Fibroblast of the aortic adventitia (primary cell): ENCODE data around the gene MEF2B. TPM values are rescaled to one million over a fixed set of nuclear protein-coding genes. Genes with fewer than 3 reads are reported as not detected.

Experiments
- DNase-seq: peaks from one replicate; pipeline ENCODE4 v3.0.0-alpha.2; 2010; ENCODE audit warnings: low read depth
- H3K4me3 ChIP-seq: 2 replicates; pipeline ENCODE4 v1.5.1; 2011; ENCODE audit warnings: low read depth, mild to moderate bottlenecking, control low read depth, low read length, moderate library complexity
- total RNA-seq: library from RNA; depleted of rRNA; stranded (reverse); fragments of >200 nt; gene quantifications from 2 replicates; pipeline ENCODE4 v1.2.3, GENCODE V29; 2012; ENCODE audit warnings: low replicate concordance
- TF ChIP-seq, protein P1 (sequence below): IDR thresholded peaks from 2 replicates; pipeline ENCODE4 v1.5.1; 2011; ENCODE audit warnings: mild to moderate bottlenecking, low read length, control low read depth, inconsistent platforms; ENCODE audit not compliant: insufficient read depth

Gene MEF2B
- total RNA-seq, 1 donor: 0.27 TPM

DNA sequence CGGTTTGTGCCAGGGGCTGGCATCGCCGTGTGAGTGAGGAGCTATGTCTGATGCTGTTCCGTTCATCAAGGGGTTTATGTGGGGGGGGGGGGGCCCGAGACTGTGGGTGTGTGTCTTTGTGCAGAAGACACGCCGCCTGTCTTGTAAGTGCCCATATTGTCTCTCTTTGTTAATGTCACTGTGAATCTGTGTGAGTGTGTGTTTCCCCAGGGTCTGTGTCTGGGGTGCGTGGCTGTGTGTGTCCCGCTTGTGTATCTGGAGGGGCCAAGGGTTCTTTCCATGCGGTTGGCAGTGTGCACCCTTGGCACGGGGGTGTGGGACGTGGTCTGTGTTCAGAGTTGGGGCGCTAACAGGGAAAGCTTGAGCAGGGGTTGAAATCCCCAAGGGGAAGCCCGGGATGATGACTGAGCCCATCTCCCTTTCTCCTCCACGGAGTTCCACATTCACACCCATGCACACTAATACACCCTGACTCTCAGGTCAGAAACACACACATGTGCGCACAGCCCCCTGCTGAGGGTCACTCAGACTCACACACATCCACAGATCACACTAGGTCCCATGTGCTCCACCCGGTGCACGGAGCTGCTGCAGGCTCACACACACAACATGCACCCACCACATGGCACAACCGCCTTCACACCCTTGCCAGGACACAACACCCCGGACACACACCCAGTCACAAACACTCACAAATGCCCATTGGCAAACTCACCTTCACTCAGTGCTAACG is 43.5 kb upstream of the MEF2B start:
- no peak for DNase-seq
- TF ChIP-seq, protein P1, sequence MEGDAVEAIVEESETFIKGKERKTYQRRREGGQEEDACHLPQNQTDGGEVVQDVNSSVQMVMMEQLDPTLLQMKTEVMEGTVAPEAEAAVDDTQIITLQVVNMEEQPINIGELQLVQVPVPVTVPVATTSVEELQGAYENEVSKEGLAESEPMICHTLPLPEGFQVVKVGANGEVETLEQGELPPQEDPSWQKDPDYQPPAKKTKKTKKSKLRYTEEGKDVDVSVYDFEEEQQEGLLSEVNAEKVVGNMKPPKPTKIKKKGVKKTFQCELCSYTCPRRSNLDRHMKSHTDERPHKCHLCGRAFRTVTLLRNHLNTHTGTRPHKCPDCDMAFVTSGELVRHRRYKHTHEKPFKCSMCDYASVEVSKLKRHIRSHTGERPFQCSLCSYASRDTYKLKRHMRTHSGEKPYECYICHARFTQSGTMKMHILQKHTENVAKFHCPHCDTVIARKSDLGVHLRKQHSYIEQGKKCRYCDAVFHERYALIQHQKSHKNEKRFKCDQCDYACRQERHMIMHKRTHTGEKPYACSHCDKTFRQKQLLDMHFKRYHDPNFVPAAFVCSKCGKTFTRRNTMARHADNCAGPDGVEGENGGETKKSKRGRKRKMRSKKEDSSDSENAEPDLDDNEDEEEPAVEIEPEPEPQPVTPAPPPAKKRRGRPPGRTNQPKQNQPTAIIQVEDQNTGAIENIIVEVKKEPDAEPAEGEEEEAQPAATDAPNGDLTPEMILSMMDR: no peak
- H3K4me3 ChIP-seq: no peak overlapping the region

DNA sequence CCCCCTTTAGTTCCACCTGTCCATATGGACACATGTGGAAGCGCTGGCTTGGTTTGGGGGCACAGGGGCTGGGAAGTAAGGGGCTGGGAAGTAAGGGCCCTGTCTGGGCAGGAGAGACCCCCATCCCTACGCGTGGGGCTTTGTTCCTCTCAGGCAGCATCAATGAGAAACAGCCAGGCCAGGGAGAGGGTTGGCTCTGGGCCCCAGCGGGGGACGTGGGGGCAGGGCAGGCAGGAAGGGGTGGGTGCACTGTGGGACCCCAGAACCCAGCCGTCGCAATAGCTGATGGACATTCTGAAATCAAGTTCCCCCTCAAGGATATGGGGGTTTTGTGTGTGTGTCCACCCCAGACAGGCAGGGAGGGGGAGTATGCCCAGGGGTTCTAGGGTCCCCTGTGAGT is 42.9 kb upstream of the MEF2B start:
- no peak for DNase-seq
- no peak overlapping the region for H3K4me3 ChIP-seq
- TF ChIP-seq, protein P1: no peak

GRCh38 chr19:19211499-19212420 is 41.7 kb upstream of the MEF2B start, which contains the start of gene NCAN:
TSS of gene NCAN (plus strand) at chr19:19211958. CDS start at chr19:19216954, 4,996 bp downstream.
- TF ChIP-seq, protein P1: no peak
- no peak for DNase-seq
- no peak within 1 kb of the TSS for H3K4me3 ChIP-seq

- DNase-seq: no peak
- TF ChIP-seq, protein P1: no peak
- H3K4me3 ChIP-seq: no peak overlapping the region
Observed at GRCh38 chr19:19209372-19209771, 39.3 kb upstream of the MEF2B start.

DNA sequence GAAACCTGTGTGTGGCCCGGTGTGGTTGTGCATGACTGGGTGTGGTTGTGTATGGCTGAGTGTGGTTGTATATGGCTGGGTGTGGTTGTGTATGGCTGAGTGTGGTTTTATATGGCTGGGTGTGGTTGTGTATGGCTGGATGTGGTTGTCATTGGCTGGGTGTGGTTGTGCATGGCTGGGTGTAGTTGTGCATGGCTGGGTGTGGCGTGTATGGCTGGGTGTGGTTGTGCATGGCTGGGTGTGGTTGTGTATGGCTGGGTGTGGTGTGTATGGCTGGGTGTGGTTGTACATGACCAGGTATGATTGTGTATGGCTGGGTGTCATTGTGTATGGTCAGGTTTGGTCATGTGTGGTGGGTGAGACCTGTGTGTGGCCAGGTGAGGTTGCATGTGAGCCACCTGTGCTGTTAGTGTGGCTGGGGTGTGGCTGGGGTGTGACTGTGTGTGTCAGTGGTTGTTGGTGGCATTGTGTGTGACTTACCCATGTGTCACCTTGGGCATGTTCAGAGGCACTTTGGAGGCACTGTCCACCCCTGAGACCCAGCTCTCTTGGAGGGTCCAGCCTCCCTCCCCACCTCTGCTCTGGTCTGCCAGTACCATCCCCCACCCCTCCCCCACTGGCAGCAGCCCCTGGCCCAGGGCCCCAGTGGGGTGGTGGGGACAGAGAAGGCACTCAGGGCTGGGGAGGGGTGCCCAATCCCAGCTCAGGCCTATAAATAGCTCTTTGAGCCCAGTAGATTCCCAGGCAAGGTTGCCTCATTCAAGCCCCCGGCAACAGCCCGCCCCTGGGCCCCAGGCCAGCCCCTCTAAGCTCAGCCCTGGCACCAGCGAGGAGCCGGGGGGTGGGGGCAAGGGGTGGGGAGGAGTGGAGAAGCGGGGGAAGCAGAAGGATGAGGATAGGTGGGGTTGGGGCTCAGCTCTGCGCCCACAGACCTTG is 37.8 kb upstream of the MEF2B start:
- no peak overlapping the region for H3K4me3 ChIP-seq
- TF ChIP-seq, protein P1: no peak
- no peak for DNase-seq

GRCh38 chr19:19206938-19207337 is 36.9 kb upstream of the MEF2B start:
- no peak for DNase-seq
- TF ChIP-seq, protein P1: no peak
- H3K4me3 ChIP-seq: no peak overlapping the region
